Thyroid gland (tissue), 4 donors: ENCODE measurements around the gene CAMTA1.

Source experiments
- CTCF ChIP-seq, 6 experiments: fragments of 200-600 bp in 3 of 6; fragments of 450-650 bp in 3 of 6; sonication (generic) in 3 of 6; IDR thresholded peaks; one replicate each; pipeline ENCODE4 v1.5.1; 2016 to 2019; ENCODE audit warnings: antibody characterized with exemption in 6 of 6, mild to moderate bottlenecking in 2 of 6, inconsistent platforms in 1 of 6, moderate library complexity in 1 of 6
- POLR2A ChIP-seq, 2 donors: fragments of 450-650 bp; IDR thresholded peaks; one replicate each; pipeline ENCODE4 v1.6.1; 2017; ENCODE audit warnings: antibody characterized with exemption in 2 of 2, mild to moderate bottlenecking in 2 of 2, moderate library complexity in 1 of 2

- TF ChIP-seq CTCF (IDR thresholded peaks at IDR 0.05) (no peak), POLR2A (IDR thresholded peaks at IDR 0.05) (no peak)
Observed at GRCh38 chr1:7047866-7048265, 262.6 kb downstream of the CAMTA1 start.
